Activated CD4-positive, alpha-beta T cell treated with anti-CD3 and anti-CD28 coated beads for 36 hours (primary cell): ENCODE measurements around the gene RAX. TPM values are rescaled to one million over a fixed set of nuclear protein-coding genes. Genes with fewer than 3 reads are reported as not detected.
A peak's percentile ranks its signal among the peaks of the same experiment; 100 is the strongest.

Experiments used
- ATAC-seq: fragments of 200-7000 bp; cut with Tn5 transposase; one replicate; pipeline ENCODE4 v1.10.0; 2021; ENCODE audit warnings: mild to moderate bottlenecking, moderate library complexity
- CTCF ChIA-PET: fragments of 350-600 bp; sonication (Branson Sonifier 250); formaldehyde crosslinking; loops from one replicate; lab custom pipeline; 2021; ENCODE audit warnings: antibody characterized with exemption; lab: Charles Lee
- POLR2A ChIA-PET: fragments of 350-600 bp; sonication (Branson Sonifier 250); formaldehyde crosslinking; loops from one replicate; lab custom pipeline; 2021; ENCODE audit warnings: antibody characterized with exemption, inconsistent platforms; lab: Charles Lee
- DNase-seq: peaks from one replicate; pipeline ENCODE4 v3.0.0-alpha.2; 2020
- H3K27ac Mint-ChIP-seq: one replicate; pipeline ENCODE4 v1.8.0; 2021; ENCODE audit warnings: mixed read lengths
- H3K27me3 Mint-ChIP-seq: one replicate; pipeline ENCODE4 v1.8.0; 2021; ENCODE audit warnings: mixed read lengths
- H3K36me3 Mint-ChIP-seq: one replicate; pipeline ENCODE4 v1.8.0; 2021; ENCODE audit warnings: low read depth, mixed read lengths
- H3K4me1 Mint-ChIP-seq: one replicate; pipeline ENCODE4 v1.8.0; 2021; ENCODE audit warnings: mixed read lengths
- H3K4me3 Mint-ChIP-seq: one replicate; pipeline ENCODE4 v1.8.0; 2021; ENCODE audit warnings: mild to moderate bottlenecking, moderate library complexity, mixed read lengths
- H3K9me3 Mint-ChIP-seq: one replicate; pipeline ENCODE4 v1.8.0; 2021; ENCODE audit warnings: low read depth, mixed read lengths
- intact Hi-C, 2 experiments: fragments of 100-400 bp; cut with DNase I in 1 of 2; cut with micrococcal nuclease in 1 of 2; formaldehyde crosslinking; loops; one replicate each; pipeline versions ENCODE4 v1.14.2 to v1.15.1; 2022 to 2024; cut with DNase I, micrococcal nuclease
- total RNA-seq, 2 experiments: library from RNA; stranded (reverse); gene quantifications; one replicate each; pipeline ENCODE4 v1.2.3, GENCODE V29; 2021

The RAX gene
- total RNA-seq, 2 experiments from 2014 or later = not detected

GRCh38 chr18:59300676-59301285, 27.5 kb upstream of the RAX start:
- Mint-ChIP-seq H3K27me3 (peaks cover 16% of the 10 kb centered on the region), H3K9me3 (no peaks in the 10 kb centered on the region), H3K27ac (no peak overlapping the region), H3K4me3 (no peak overlapping the region), H3K4me1 (no peaks in the 10 kb centered on the region), H3K36me3 (no peaks in the 10 kb centered on the region)
- ATAC-seq = peak; percentile 91
- peak; percentile 6 for DNase-seq
- intact Hi-C loops = no loop called here
- POLR2A ChIA-PET = no interaction called here
- CTCF ChIA-PET = interaction anchor here (0.7 to 1.3 kb wide), 5 partner anchors 9 to 516 kb away, joined by 3 to 12 read pairs (median 3); no protein-coding TSS in a partner anchor

- H3K27ac Mint-ChIP-seq = no peak overlapping the region
- H3K27me3 Mint-ChIP-seq = peaks cover 16% of the 10 kb centered on the region
- H3K36me3 Mint-ChIP-seq = no peaks in the 10 kb centered on the region
- no peaks in the 10 kb centered on the region for H3K4me1 Mint-ChIP-seq
- CTCF ChIA-PET = interaction anchor here (1.0 kb wide), 1 partner anchor 48 kb away, joined by 3 read pairs; no protein-coding TSS in a partner anchor
- DNase-seq (no peak), ATAC-seq (no peak)
- intact Hi-C loops = no loop called here
- H3K9me3 Mint-ChIP-seq = no peaks in the 10 kb centered on the region
- POLR2A ChIA-PET = no interaction called here
- no peak overlapping the region for H3K4me3 Mint-ChIP-seq
Observed at GRCh38 chr18:59298871-59299270, 25.6 kb upstream of the RAX start.

GRCh38 chr18:59293317-59293716, 20.1 kb upstream of the RAX start:
- Mint-ChIP-seq H3K27me3 (peaks cover 36% of the 10 kb centered on the region), H3K4me1 (no peaks in the 10 kb centered on the region), H3K4me3 (no peak overlapping the region), H3K27ac (no peak overlapping the region), H3K36me3 (no peaks in the 10 kb centered on the region), H3K9me3 (no peaks in the 10 kb centered on the region)
- DNase-seq (no peak), ATAC-seq (no peak)
- CTCF ChIA-PET = interaction anchor here (0.9 to 1.8 kb wide), 4 partner anchors 9 to 45 kb away, joined by 4 read pairs; no protein-coding TSS in a partner anchor
- intact Hi-C loops = no loop called here
- POLR2A ChIA-PET = interaction anchor here (0.6 kb wide), 1 partner anchor 76 kb away, joined by 3 read pairs; no protein-coding TSS in a partner anchor

- ChIA-PET CTCF (interaction anchor here (0.7 to 0.8 kb wide), 2 partner anchors 87 to 826 kb away, joined by 3 read pairs; no protein-coding TSS in a partner anchor), POLR2A (no interaction called here)
- ATAC-seq (no peak), DNase-seq (no peak)
- Mint-ChIP-seq H3K9me3 (no peaks in the 10 kb centered on the region), H3K4me1 (no peaks in the 10 kb centered on the region), H3K27me3 (peaks cover 45% of the 10 kb centered on the region), H3K4me3 (no peak overlapping the region), H3K27ac (no peak overlapping the region), H3K36me3 (no peaks in the 10 kb centered on the region)
- intact Hi-C loops = no loop called here
Observed at GRCh38 chr18:59286341-59286740, 13.1 kb upstream of the RAX start.

GRCh38 chr18:59282341-59282740, 9.1 kb upstream of the RAX start:
- Mint-ChIP-seq H3K27me3 (peaks cover 50% of the 10 kb centered on the region), H3K4me1 (no peaks in the 10 kb centered on the region), H3K36me3 (no peaks in the 10 kb centered on the region), H3K27ac (no peak overlapping the region), H3K9me3 (no peaks in the 10 kb centered on the region), H3K4me3 (no peak overlapping the region)
- POLR2A ChIA-PET = no interaction called here
- no peak for DNase-seq
- CTCF ChIA-PET = no interaction called here
- intact Hi-C loops = no loop called here
- ATAC-seq = no peak

- no peak overlapping the region for H3K4me3 Mint-ChIP-seq
- POLR2A ChIA-PET = no interaction called here
- intact Hi-C loops = loop anchor here in 1 of 2 experiments (10.0 kb wide), 1 partner anchor 415 kb away; the partner anchor contains the start of gene CCBE1
- H3K4me1 Mint-ChIP-seq = no peaks in the 10 kb centered on the region
- H3K9me3 Mint-ChIP-seq = no peaks in the 10 kb centered on the region
- no peak for DNase-seq
- ATAC-seq = no peak
- H3K27me3 Mint-ChIP-seq = peaks cover 55% of the 10 kb centered on the region
- H3K36me3 Mint-ChIP-seq = no peaks in the 10 kb centered on the region
- H3K27ac Mint-ChIP-seq = no peak overlapping the region
- CTCF ChIA-PET = interaction anchor here (1.2 to 1.4 kb wide), 2 partner anchors 9 to 123 kb away, joined by 3 read pairs; no protein-coding TSS in a partner anchor
Observed at GRCh38 chr18:59279722-59280121, 6.5 kb upstream of the RAX start.

GRCh38 chr18:59279193-59279592, 5.9 kb upstream of the RAX start:
- no peaks in the 10 kb centered on the region for H3K9me3 Mint-ChIP-seq

GRCh38 chr18:59278793-59279192, 5.5 kb upstream of the RAX start:
- H3K27me3 Mint-ChIP-seq = peaks cover 59% of the 10 kb centered on the region

More at GRCh38 chr18:59279193-59279592, 5.9 kb upstream of the RAX start:
- no peaks in the 10 kb centered on the region for H3K4me1 Mint-ChIP-seq
- no peaks in the 10 kb centered on the region for H3K36me3 Mint-ChIP-seq
- no peak for ATAC-seq
- intact Hi-C loops = loop anchor here in 1 of 2 experiments (10.0 kb wide), 1 partner anchor 416 kb away; the partner anchor contains the start of gene CCBE1
- CTCF ChIA-PET = interaction anchor here (1.2 kb wide), 1 partner anchor 123 kb away, joined by 3 read pairs; no protein-coding TSS in a partner anchor
- no peak overlapping the region for H3K27ac Mint-ChIP-seq
- H3K4me3 Mint-ChIP-seq = no peak overlapping the region
- POLR2A ChIA-PET = no interaction called here
- peaks cover 57% of the 10 kb centered on the region for H3K27me3 Mint-ChIP-seq
- no peak for DNase-seq

GRCh38 chr18:59276047-59276446, 2.8 kb upstream of the RAX start:
- CTCF ChIA-PET = interaction anchor here (1.1 to 1.5 kb wide), 3 partner anchors 10 to 126 kb away, joined by 3 to 5 read pairs (median 4); no protein-coding TSS in a partner anchor
- H3K4me1 Mint-ChIP-seq = peaks cover 11% of the 10 kb centered on the region
- no peak for DNase-seq
- no peaks in the 10 kb centered on the region for H3K9me3 Mint-ChIP-seq
- peaks cover 63% of the 10 kb centered on the region for H3K27me3 Mint-ChIP-seq
- intact Hi-C loops = loop anchor here in 1 of 2 experiments (10.0 kb wide), 1 partner anchor 419 kb away; the partner anchor contains the start of gene CCBE1
- H3K4me3 Mint-ChIP-seq = no peak overlapping the region
- H3K27ac Mint-ChIP-seq = no peak overlapping the region
- H3K36me3 Mint-ChIP-seq = no peaks in the 10 kb centered on the region
- POLR2A ChIA-PET = no interaction called here
- no peak for ATAC-seq

More at GRCh38 chr18:59278793-59279192, 5.5 kb upstream of the RAX start:
- DNase-seq (no peak), ATAC-seq (no peak)
- Mint-ChIP-seq H3K36me3 (no peaks in the 10 kb centered on the region), H3K4me3 (no peak overlapping the region), H3K4me1 (peaks cover 3% of the 10 kb centered on the region), H3K27ac (no peak overlapping the region), H3K9me3 (no peaks in the 10 kb centered on the region)
- ChIA-PET POLR2A (no interaction called here), CTCF (interaction anchor here (1.2 kb wide), 1 partner anchor 124 kb away, joined by 3 read pairs; no protein-coding TSS in a partner anchor)
- intact Hi-C loops = loop anchor here in 1 of 2 experiments (10.0 kb wide), 1 partner anchor 416 kb away; the partner anchor contains the start of gene CCBE1

- ChIA-PET CTCF (interaction anchor here (0.8 to 1.5 kb wide), 4 partner anchors 9 to 758 kb away, joined by 3 to 5 read pairs (median 4); no protein-coding TSS in a partner anchor), POLR2A (no interaction called here)
- intact Hi-C loops = loop anchor here in 1 of 2 experiments (10.0 kb wide), 1 partner anchor 419 kb away; the partner anchor contains the start of gene CCBE1
- peaks cover 66% of the 10 kb centered on the region for H3K27me3 Mint-ChIP-seq
- peaks cover 11% of the 10 kb centered on the region for H3K4me1 Mint-ChIP-seq
- no peak for ATAC-seq
- no peak for DNase-seq
- H3K27ac Mint-ChIP-seq = no peak overlapping the region
- no peaks in the 10 kb centered on the region for H3K9me3 Mint-ChIP-seq
- no peak overlapping the region for H3K4me3 Mint-ChIP-seq
- no peaks in the 10 kb centered on the region for H3K36me3 Mint-ChIP-seq
Observed at GRCh38 chr18:59275406-59275949, 2.2 kb upstream of the RAX start.

- DNase-seq = no peak
- Mint-ChIP-seq H3K4me1 (peaks cover 15% of the 10 kb centered on the region), H3K4me3 (no peak overlapping the region), H3K27ac (no peak overlapping the region), H3K27me3 (peaks cover 69% of the 10 kb centered on the region), H3K9me3 (no peaks in the 10 kb centered on the region), H3K36me3 (no peaks in the 10 kb centered on the region)
- ATAC-seq = no peak
- intact Hi-C loops = loop anchor here in 1 of 2 experiments (10.0 kb wide), 1 partner anchor 420 kb away; the partner anchor contains the start of gene CCBE1
- ChIA-PET POLR2A (no interaction called here), CTCF (interaction anchor here (0.7 to 0.8 kb wide), 2 partner anchors 757 to 816 kb away, joined by 3 read pairs; no protein-coding TSS in a partner anchor)
Observed at GRCh38 chr18:59274533-59274928, 1.3 kb upstream of the RAX start.
